Ovary (tissue), 3 donors: ENCODE data around the gene MYRIP.

Experiments used
- EP300 ChIP-seq: sonication (generic); formaldehyde crosslinking; IDR thresholded peaks from one replicate; pipeline ENCODE4 v1.6.1; 2017; ENCODE audit warnings: antibody characterized with exemption
- TF ChIP-seq, protein P1 (sequence below), 3 donors: fragments of 450-650 bp in 2 of 3; fragments of 200-600 bp in 1 of 3; IDR thresholded peaks; one replicate each; pipeline versions ENCODE4 v1.5.1 to v1.8.0; 2016 to 2022; ENCODE audit warnings: antibody characterized with exemption in 3 of 3, mild to moderate bottlenecking in 1 of 3
- donor health status: DM: no; HTN: no; CAD: no.

DNA sequence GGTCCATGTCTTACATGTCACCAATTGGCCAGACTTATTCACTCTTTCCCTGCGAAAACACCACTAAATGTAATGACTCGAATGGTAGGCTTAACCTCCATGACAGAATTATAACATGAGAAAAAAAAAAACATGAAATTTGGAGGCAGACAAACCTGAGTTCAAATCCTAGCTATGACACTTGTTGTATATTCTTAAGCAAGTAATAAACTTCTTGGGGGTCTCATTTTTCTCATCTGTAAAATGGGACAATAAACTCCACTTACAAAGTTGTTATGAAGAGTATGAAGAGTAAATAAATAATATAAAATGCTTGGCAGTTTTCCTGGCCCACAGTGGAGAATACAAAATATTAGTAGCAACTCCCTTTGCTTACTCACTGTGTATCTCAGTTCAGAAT is 488.7 kb downstream of the MYRIP start:
- TF ChIP-seq, protein P1, sequence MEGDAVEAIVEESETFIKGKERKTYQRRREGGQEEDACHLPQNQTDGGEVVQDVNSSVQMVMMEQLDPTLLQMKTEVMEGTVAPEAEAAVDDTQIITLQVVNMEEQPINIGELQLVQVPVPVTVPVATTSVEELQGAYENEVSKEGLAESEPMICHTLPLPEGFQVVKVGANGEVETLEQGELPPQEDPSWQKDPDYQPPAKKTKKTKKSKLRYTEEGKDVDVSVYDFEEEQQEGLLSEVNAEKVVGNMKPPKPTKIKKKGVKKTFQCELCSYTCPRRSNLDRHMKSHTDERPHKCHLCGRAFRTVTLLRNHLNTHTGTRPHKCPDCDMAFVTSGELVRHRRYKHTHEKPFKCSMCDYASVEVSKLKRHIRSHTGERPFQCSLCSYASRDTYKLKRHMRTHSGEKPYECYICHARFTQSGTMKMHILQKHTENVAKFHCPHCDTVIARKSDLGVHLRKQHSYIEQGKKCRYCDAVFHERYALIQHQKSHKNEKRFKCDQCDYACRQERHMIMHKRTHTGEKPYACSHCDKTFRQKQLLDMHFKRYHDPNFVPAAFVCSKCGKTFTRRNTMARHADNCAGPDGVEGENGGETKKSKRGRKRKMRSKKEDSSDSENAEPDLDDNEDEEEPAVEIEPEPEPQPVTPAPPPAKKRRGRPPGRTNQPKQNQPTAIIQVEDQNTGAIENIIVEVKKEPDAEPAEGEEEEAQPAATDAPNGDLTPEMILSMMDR (IDR thresholded peaks at IDR 0.05) = no peak
- no peak for TF ChIP-seq EP300
